Skin epidermis (tissue), 12 donors: ENCODE data around the gene TMEFF1.
"Not testable (repeated sequence)": the region's sequence is repeated elsewhere in the genome, so short reads cannot be mapped to it uniquely, and the experiment has no call there.

Source experiments
- H3K27ac ChIP-seq, 21 experiments: fragments of 200-600 bp; sonication (generic) in 11 of 21; one replicate each; pipeline ENCODE4 v1.5.0; 2020; ENCODE audit warnings: mild to moderate bottlenecking in 3 of 21, inconsistent platforms in 2 of 21, moderate library complexity in 2 of 21
- H3K4me3 ChIP-seq, 7 experiments: fragments of 200-600 bp; sonication (generic) in 2 of 7; one replicate each; pipeline ENCODE4 v1.5.0; 2020; ENCODE audit warnings: inconsistent platforms in 2 of 7, mild to moderate bottlenecking in 2 of 7, moderate library complexity in 1 of 7

Gene TMEFF1

GRCh38 chr9:100478192-100478591 is 5.2 kb downstream of the TMEFF1 start:
- no peak overlapping the region for H3K27ac ChIP-seq

GRCh38 chr9:100479820-100480219 is 6.9 kb downstream of the TMEFF1 start:
- no peak overlapping the region for H3K27ac ChIP-seq
- no peak overlapping the region for H3K4me3 ChIP-seq

More at GRCh38 chr9:100478192-100478591, 5.2 kb downstream of the TMEFF1 start:
- H3K4me3 ChIP-seq, result no peak overlapping the region

GRCh38 chr9:100485196-100485595 is 12.2 kb downstream of the TMEFF1 start:
- no peak overlapping the region for H3K4me3 ChIP-seq
- no peak overlapping the region for H3K27ac ChIP-seq

- Histone ChIP-seq H3K27ac (no peak overlapping the region), H3K4me3 (no peak overlapping the region)
These were observed 13.7 kb downstream of the TMEFF1 start for GRCh38 chr9:100486479-100487176.

- H3K27ac ChIP-seq, result no peak overlapping the region
- no peak overlapping the region for H3K4me3 ChIP-seq
These were observed 15.2 kb downstream of the TMEFF1 start for GRCh38 chr9:100488177-100488576.

GRCh38 chr9:100489836-100490235 is 16.9 kb downstream of the TMEFF1 start:
- Histone ChIP-seq H3K27ac (no peak overlapping the region), H3K4me3 (no peak overlapping the region)

GRCh38 chr9:100492952-100493351 is 20.0 kb downstream of the TMEFF1 start:
- no peak overlapping the region for H3K27ac ChIP-seq
- H3K4me3 ChIP-seq, result no peak overlapping the region

- Histone ChIP-seq H3K4me3 (no peak overlapping the region), H3K27ac (no peak overlapping the region)
These were observed 25.6 kb downstream of the TMEFF1 start for GRCh38 chr9:100498592-100498991.

GRCh38 chr9:100499460-100499859 is 26.5 kb downstream of the TMEFF1 start:
- H3K4me3 ChIP-seq, result no peak overlapping the region
- H3K27ac ChIP-seq, result no peak overlapping the region

- no peak overlapping the region for H3K4me3 ChIP-seq
- no peak overlapping the region for H3K27ac ChIP-seq
These were observed 26.9 kb downstream of the TMEFF1 start for GRCh38 chr9:100499866-100500265.

GRCh38 chr9:100505564-100506159 is 32.7 kb downstream of the TMEFF1 start:
- H3K4me3 ChIP-seq, result no peak overlapping the region
- no peak overlapping the region for H3K27ac ChIP-seq

- not testable (repeated sequence) for H3K4me3 ChIP-seq, H3K27ac ChIP-seq
These were observed 34.4 kb downstream of the TMEFF1 start for GRCh38 chr9:100507350-100507749.

GRCh38 chr9:100511205-100511604 is 38.3 kb downstream of the TMEFF1 start:
- H3K27ac ChIP-seq, result no peak overlapping the region
- no peak overlapping the region for H3K4me3 ChIP-seq

GRCh38 chr9:100515578-100516494 is 42.9 kb downstream of the TMEFF1 start:
- Histone ChIP-seq H3K4me3 (no peak overlapping the region), H3K27ac (no peak overlapping the region)

- Histone ChIP-seq H3K4me3 (no peak overlapping the region), H3K27ac (no peak overlapping the region)
These were observed 48.3 kb downstream of the TMEFF1 start for GRCh38 chr9:100521282-100521681.

GRCh38 chr9:100525563-100525962 is 52.6 kb downstream of the TMEFF1 start:
- Histone ChIP-seq H3K27ac (no peak overlapping the region), H3K4me3 (no peak overlapping the region)

- H3K27ac ChIP-seq, H3K4me3 ChIP-seq: not testable (repeated sequence)
These were observed 54.3 kb downstream of the TMEFF1 start for GRCh38 chr9:100527180-100527794.

GRCh38 chr9:100534401-100534800 is 61.5 kb downstream of the TMEFF1 start:
- H3K4me3 ChIP-seq, result no peak overlapping the region
- no peak overlapping the region for H3K27ac ChIP-seq

- no peak overlapping the region for H3K4me3 ChIP-seq
- H3K27ac ChIP-seq, result no peak overlapping the region
These were observed 67.4 kb downstream of the TMEFF1 start for GRCh38 chr9:100540327-100540726.

- Histone ChIP-seq H3K4me3 (no peak overlapping the region), H3K27ac (no peak overlapping the region)
These were observed 76.1 kb downstream of the TMEFF1 start for GRCh38 chr9:100549048-100549447.
